HG02840 (cell line): ENCODE data around the gene DEXI.
A peak's percentile ranks its signal among the peaks of the same experiment; 100 is the strongest.

Experiments used
- ATAC-seq: cut with Tn5 transposase; IDR thresholded peaks from one replicate; pipeline ENCODE4 v1.9.1; 2021; ENCODE audit warnings: mild to moderate bottlenecking, moderate library complexity, moderate number of reproducible peaks; ENCODE audit not compliant: unreplicated experiment, low FRiP score

DEXI gene

GRCh38 chr16:10944249-10945064 lies 2.2 kb upstream of the DEXI start, which contains the start of gene CLEC16A:
CLEC16A (plus strand) TSS chr16:10944564; CDS start chr16:10944718, 154 bp downstream.
- peak; percentile 58 for ATAC-seq

GRCh38 chr16:10943064-10943353 lies 741 bp upstream of the DEXI start:
- no peak for ATAC-seq

- ATAC-seq: peak; percentile 1
Measured at GRCh38 chr16:10941935-10942351, 325 bp downstream of the DEXI start.

- no peak for ATAC-seq
Measured at GRCh38 chr16:10941127-10941933, 938 bp downstream of the DEXI start.

- no peak for ATAC-seq
Measured at GRCh38 chr16:10940501-10941079, 1.7 kb downstream of the DEXI start.

GRCh38 chr16:10939649-10940234 lies 2.5 kb downstream of the DEXI start:
- ATAC-seq: no peak

- no peak for ATAC-seq
Measured at GRCh38 chr16:10938796-10939648, 3.2 kb downstream of the DEXI start.

- no peak for ATAC-seq
Measured at GRCh38 chr16:10938321-10938720, 3.9 kb downstream of the DEXI start.

- no peak for ATAC-seq
Measured at GRCh38 chr16:10937068-10937859, 5.0 kb downstream of the DEXI start.

GRCh38 chr16:10936272-10936984 lies 5.8 kb downstream of the DEXI start:
- no peak for ATAC-seq

GRCh38 chr16:10935226-10935915 lies 6.9 kb downstream of the DEXI start:
- ATAC-seq: no peak

GRCh38 chr16:10934325-10935107 lies 7.8 kb downstream of the DEXI start:
- ATAC-seq: no peak

- ATAC-seq: no peak
Measured at GRCh38 chr16:10933865-10934264, 8.4 kb downstream of the DEXI start.

- no peak for ATAC-seq
Measured at GRCh38 chr16:10932959-10933710, 9.1 kb downstream of the DEXI start.

- ATAC-seq: no peak
Measured at GRCh38 chr16:10931977-10932632, 10.2 kb downstream of the DEXI start.

- ATAC-seq: no peak
Measured at GRCh38 chr16:10931134-10931533, 11.1 kb downstream of the DEXI start.
